GM21529 (cell line): ENCODE measurements around the gene CNIH1.
"Not testable (repeated sequence)": the region's sequence is repeated elsewhere in the genome, so short reads cannot be mapped to it uniquely, and the experiment has no call there.

Experiments
- ATAC-seq: cut with Tn5 transposase; IDR thresholded peaks from one replicate; pipeline ENCODE4 v1.9.1; 2021; ENCODE audit not compliant: unreplicated experiment

Gene CNIH1

DNA sequence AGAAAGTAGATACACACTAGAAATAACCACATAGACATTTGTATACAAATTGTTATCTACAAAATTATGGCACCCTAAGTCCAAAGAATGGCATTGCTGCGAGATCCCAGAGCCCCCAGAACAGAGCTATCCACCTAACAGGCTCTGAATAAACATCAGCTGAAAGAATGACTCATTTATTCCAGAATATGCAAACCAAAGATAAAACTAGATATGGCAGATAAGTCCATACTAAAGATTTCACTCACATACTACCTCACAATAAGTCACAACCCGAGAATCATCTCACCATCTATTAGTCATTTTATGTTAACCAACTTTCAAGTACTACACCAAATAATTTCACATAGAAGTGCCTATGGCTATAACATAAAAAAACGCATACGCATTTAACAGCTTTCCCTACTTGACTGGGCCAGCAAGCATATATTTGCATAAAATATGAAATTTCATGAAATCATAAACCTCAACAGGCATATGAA lies 5.6 kb downstream of the CNIH1 start:
- ATAC-seq: peak; percentile 60

GRCh38 chr14:54428527-54428926 lies 12.6 kb downstream of the CNIH1 start:
- ATAC-seq: no peak

DNA sequence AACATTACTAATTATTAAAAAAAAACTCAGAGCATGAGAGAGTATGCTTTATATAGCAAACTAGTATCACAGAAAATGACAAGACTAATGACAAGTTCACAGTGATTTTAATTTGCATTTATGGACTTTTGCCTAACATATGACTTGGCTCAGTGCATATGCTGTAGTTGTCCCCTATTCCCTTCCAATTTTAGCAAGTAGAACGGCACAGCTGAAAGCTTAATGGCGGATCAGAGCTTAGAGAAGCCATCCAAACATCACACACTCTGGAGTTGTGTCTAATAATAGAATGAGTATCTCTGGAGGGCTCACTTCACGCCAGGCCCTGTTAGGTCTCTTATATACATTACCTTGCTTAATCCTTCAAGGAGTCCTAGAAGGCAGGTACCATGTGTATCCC lies 13.3 kb downstream of the CNIH1 start:
- no peak for ATAC-seq

- no peak for ATAC-seq
These were observed 15.5 kb downstream of the CNIH1 start for GRCh38 chr14:54425537-54426274.

DNA sequence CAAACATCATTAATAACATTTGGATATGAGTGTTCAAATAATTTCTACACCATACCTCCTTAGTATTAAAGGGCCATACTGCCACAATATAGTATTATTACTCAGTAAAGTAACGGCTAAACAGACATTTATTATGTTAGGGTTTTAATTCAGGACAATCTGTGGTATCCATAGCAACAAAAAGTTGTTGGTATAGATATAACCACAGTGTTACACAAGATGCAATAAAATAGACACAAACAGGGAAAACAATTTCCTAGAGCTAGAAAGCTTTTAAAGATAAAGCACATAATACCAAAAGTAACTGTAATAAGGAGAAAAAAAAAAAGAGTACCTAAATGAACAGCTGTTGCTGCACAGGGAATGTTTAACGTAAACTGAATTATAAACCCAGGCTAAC lies 16.1 kb downstream of the CNIH1 start:
- ATAC-seq: no peak

DNA sequence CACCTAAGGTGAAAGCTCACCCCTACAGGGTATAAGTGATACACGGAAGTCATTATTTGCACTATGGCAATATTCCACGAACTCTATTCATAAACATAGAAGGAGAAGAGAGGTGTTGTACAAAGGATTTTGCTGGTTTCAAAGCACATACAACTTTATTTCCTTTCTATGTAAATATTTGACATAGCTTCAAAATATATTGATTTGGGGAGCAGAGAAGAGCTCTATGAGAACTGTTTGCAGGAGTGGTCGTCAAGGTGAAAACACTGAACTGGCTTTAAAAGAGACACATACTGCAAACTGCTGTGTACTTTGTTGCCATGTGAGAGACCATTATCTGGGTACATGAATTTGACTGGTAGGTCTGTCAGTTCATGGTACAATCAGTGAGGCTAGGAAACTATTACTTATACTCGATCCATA lies 16.7 kb downstream of the CNIH1 start:
- ATAC-seq: no peak

DNA sequence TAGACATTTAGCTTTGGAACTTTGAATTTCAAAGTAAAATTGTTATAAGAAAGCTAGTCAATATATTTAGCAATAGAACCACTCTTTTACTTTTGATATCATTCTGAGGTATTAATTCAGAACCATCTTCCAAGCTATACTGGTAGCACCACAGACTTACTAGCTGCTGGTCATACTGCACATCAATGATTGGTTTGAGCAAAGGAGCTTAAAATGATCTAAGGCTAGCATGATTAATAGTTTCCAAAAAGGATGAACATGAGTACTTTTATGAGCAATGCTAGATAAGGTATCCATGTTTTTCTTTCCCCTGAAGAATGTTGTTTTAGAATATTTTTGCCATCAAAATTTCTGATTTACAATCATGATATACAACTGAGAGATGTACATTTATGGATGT lies 17.2 kb downstream of the CNIH1 start:
- ATAC-seq: no peak

GRCh38 chr14:54420478-54421142 lies 20.6 kb downstream of the CNIH1 start:
- ATAC-seq: peak; percentile 48

- no peak for ATAC-seq
These were observed 29.8 kb downstream of the CNIH1 start for GRCh38 chr14:54411371-54411770.

GRCh38 chr14:54410215-54410614 lies 31.0 kb downstream of the CNIH1 start:
- no peak for ATAC-seq

DNA sequence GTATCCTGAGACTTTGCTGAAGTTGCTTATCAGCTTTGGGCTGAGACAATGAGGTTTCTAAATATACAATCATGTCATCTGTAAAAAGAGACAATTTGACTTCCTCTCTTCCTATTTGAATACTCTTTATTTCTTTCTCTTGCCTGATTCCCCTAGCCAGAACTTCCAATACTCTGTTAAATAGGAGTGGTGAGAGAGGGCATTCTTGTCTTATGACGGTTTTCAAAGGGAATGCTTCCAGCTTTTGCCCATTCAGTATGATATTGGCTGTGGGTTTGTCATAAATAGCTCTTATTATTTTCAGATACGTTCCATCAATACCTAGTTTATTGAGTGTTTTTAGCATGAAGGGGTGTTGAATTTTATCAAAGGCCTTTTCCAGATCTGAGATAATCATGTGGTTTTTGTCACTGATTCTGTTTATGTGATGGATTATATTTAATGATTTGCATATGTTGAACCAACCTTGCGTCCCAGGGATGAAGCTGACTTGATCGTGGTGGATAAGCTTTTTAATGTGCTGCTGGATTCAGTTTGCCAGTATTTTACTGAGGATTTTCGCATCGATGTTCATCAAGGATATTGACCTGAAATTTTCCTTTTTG lies 37.7 kb downstream of the CNIH1 start:
- ATAC-seq: not testable (repeated sequence)

GRCh38 chr14:54399560-54399959 lies 41.6 kb downstream of the CNIH1 start:
- no peak for ATAC-seq

DNA sequence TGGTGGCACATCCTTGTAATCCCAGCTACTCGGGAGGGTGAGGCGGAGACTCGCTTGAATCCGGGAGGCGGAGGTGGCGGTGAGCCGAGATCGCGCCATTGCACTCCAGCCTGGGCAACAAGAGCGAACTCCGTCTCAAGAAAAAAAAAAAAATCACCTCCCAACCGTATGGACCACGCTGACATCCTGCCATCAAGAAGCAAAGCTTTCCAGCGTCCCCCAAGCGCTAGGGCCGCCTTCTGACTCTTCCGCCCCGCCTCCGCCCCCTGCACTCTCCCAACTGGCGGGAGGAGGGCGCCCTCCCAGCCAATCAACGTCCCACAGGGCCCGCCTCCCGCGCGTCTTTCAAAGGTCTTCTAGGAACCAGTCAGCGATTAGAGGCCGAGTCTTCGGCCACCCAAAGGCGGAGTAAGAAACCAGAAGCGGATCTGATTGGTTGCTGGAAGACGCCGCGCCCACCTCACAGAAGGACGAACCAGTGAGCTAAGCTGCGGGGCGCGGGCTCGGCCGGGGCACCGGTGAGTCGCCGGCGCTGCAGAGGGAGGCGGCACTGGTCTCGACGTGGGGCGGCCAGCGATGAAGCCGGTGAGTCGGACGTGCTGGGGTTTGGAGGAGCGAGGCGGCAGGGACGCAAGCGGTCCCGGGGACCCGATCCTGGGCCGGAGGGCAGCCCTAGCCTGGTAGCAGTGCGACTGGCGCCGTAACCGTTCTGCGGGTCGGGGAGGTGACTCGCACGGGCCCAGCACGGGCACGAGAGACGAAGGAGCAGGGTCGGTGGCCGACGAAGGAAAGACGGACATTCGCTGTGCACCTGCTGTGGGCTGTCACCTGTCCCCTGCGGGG lies 44.5 kb downstream of the CNIH1 start, which contains the start of gene CDKN3:
TSS of gene CDKN3 (plus strand) at position 515 of the 843 bp plus-strand sequence. CDS start at position 577, 62 bp downstream.
- ATAC-seq: peak; percentile 97

DNA sequence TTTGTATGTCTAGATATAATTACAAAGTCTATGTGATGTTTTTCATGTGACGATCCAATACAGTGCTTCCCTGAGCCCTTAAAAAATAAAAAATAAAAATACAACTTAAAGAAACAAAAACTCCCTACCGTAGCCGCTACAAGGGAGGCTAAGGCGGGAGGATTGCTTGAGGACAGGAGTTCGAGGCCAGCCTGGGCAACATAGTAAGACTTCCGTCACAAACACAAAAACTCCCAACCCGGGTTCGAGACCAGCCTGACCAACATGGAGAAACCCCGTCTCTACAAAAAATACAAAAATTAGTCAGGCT lies 45.0 kb downstream of the CNIH1 start:
- ATAC-seq: no peak

DNA sequence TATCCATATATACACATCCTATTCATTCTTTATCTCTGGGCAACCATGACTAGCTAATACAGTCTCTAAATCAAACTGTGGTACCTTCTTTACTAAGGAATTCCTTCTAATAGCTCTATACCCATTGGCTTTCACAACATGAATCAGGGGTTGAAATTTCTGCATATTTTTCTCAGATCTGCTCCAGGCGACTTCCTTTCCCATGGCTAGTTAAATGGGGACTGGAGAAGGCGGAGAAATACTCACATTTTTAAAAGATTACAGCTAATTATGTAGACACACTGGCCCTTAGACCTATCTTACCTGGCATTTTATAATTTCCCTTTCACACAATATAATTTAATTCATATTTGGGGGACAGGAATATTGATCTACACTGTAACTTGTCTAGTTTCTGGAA lies 45.5 kb downstream of the CNIH1 start:
- ATAC-seq: no peak

GRCh38 chr14:54395284-54395683 lies 45.9 kb downstream of the CNIH1 start:
- no peak for ATAC-seq

- no peak for ATAC-seq
These were observed 46.6 kb downstream of the CNIH1 start for GRCh38 chr14:54394596-54394995.

DNA sequence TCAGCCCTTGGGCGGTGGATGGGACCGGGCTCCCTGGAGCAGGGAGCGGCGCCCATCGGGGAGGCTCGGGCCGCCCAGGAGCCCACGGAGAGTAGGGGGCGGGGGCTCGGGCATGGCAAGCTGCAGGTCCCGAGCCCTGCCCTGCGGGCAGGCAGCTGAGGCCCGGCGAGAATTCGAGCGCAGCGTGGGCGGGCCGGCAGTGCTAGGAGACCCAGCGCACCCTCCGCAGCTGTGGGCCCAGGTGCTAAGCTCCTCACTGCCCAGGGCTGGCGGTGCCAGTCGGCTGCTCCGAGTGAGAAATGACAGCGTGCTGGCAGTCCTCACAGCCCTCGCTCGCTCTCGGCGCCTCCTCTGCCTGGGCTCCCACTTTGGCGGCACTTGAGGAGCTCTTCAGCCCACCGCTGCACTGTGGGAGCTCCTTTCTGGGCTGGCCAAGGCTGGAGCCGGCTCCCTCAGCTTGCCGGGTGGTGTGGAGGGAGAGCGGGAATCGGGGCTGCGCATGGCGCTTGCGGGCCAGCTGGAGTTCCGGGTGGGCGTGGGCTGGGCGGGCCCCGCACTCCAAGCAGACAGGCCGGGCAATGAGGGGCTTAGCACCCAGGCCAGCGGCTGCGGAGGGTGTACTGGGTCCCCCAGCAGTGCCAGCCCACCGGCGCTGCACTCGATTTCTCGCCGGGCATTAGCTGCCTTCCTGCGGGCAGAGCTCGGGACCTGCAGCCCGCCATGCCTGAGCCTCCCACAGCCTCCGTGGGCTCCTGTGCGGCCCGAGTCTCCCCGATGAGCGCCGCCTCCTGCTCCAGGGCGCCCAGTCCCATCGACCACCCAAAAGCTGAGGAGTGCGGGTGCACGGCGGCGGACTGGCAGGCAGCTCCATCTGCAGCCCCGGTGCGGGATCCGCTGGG lies 47.9 kb downstream of the CNIH1 start:
- not testable (repeated sequence) for ATAC-seq

- no peak for ATAC-seq
These were observed 48.9 kb downstream of the CNIH1 start for GRCh38 chr14:54392131-54392859.

DNA sequence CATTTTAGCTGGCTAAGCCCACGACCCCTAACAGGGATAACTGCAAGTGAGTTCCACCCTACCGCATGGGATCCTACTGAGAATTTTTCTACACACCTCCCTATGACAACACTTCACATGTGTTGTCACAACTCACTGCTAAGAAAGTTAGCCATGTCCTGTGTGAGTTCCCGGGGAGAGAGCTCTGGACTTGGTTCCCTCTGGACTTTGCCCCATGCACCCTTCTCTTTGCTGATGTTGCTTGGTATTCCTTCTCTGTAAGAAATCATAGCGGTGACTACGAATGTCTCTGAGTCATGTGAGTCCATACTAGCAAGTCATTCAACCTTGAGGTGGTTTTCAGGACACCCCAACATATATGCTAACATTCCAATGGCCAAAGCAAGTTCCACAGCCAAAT lies 53.8 kb downstream of the CNIH1 start:
- ATAC-seq: no peak
